Panc1 (cell line): Measurements from ENCODE around the gene MEA1. TPM values are rescaled to one million over a fixed set of nuclear protein-coding genes. Genes with fewer than 3 reads are reported as not detected.

ENCODE experiments used
- ATAC-seq: fragments of 200-7000 bp; cut with Tn5 transposase; 2 replicates; pipeline ENCODE4 v1.9.1; 2020; ENCODE audit warnings: mild to moderate bottlenecking, moderate library complexity
- BruUV-seq: library from RNA; stranded (reverse); fragments of 400-500 nt; replicated peaks from 2 replicates; lab custom pipeline; 2021; lab: Mats Ljungman, UMichigan
- CTCF ChIA-PET: fragments of 300-600 bp; sonication (Branson Sonifier 250); formaldehyde crosslinking; loops from one replicate; lab custom pipeline; 2022; ENCODE audit warnings: antibody characterized with exemption; lab: Charles Lee
- POLR2A ChIA-PET: fragments of 300-600 bp; sonication (Branson Sonifier 250); formaldehyde crosslinking; loops from one replicate; lab custom pipeline; 2022; ENCODE audit warnings: antibody characterized with exemption; lab: Charles Lee
- DNase-seq: peaks from one replicate; pipeline ENCODE4 v3.0.0-alpha.2; 2010; ENCODE audit warnings: low read depth, low spot score
- H3K27ac ChIP-seq: 2 replicates; pipeline ENCODE4 v1.5.1; 2011; ENCODE audit warnings: mild to moderate bottlenecking, low read length, inconsistent platforms
- H3K27me3 ChIP-seq: fragments of 200-500 bp; sonication (Bioruptor generic); 2 replicates; pipeline ENCODE4 v1.6.0; 2014; ENCODE audit warnings: low read length, inconsistent platforms; ENCODE audit not compliant: control insufficient read depth, insufficient read depth
- H3K36me3 ChIP-seq: fragments of 200-500 bp; sonication (Bioruptor generic); 2 replicates; pipeline ENCODE4 v1.5.1; 2014; ENCODE audit warnings: inconsistent platforms, mild to moderate bottlenecking, low read length, moderate library complexity; ENCODE audit not compliant: control insufficient read depth, insufficient read depth
- H3K4me1 ChIP-seq: 2 replicates; pipeline ENCODE4 v1.5.1; 2011; ENCODE audit warnings: inconsistent platforms, mild to moderate bottlenecking, low read length, moderate library complexity; ENCODE audit not compliant: control insufficient read depth, insufficient read depth
- H3K4me3 ChIP-seq, 2 experiments: 2 replicates each; pipeline ENCODE4 v1.5.1; 2011 to 2012; ENCODE audit warnings: low read depth in 2 of 2, low read length in 2 of 2, mild to moderate bottlenecking in 2 of 2, inconsistent platforms in 1 of 2, moderate library complexity in 1 of 2
- H3K9me3 ChIP-seq: fragments of 200-500 bp; sonication (Bioruptor generic); 2 replicates; pipeline ENCODE4 v1.5.1; 2014; ENCODE audit warnings: low read depth, mild to moderate bottlenecking, inconsistent platforms, low read length, moderate library complexity; ENCODE audit not compliant: control insufficient read depth, insufficient read depth
- POLR2AphosphoS5 ChIP-seq: IDR thresholded peaks from 2 replicates; pipeline ENCODE4 v1.6.1; 2012; ENCODE audit warnings: mild to moderate bottlenecking, low read depth, low read length, moderate library complexity
- SIN3A ChIP-seq: IDR thresholded peaks from 2 replicates; pipeline ENCODE4 v1.6.1; 2012; ENCODE audit warnings: low read depth, mild to moderate bottlenecking, low read length, moderate library complexity, borderline replicate concordance; ENCODE audit not compliant: insufficient read depth
- TCF7L2 ChIP-seq: IDR thresholded peaks from 2 replicates; pipeline ENCODE4 v1.6.1; 2011; ENCODE audit warnings: mild to moderate bottlenecking, low read depth, low read length, inconsistent platforms
- in situ Hi-C: cut with HindIII; loops from 2 replicates; pipeline ENCODE4 v1.10.0; 2016; ENCODE audit warnings: low sequenced_read_pairs, low pct_unique_long_range_greater_than_20kb
- intact Hi-C: fragments of 100-400 bp; cut with micrococcal nuclease; formaldehyde crosslinking; loops from one replicate; pipeline ENCODE4 v1.10.0; 2022; ENCODE audit not compliant: unreplicated experiment
- total RNA-seq: library from RNA; stranded (reverse); gene quantifications from one replicate; pipeline ENCODE4 v1.2.1, GENCODE V29; 2021; ENCODE audit not compliant: unreplicated experiment
- TF ChIP-seq, protein P1 (sequence below), 2 experiments: IDR thresholded peaks; 2 replicates each; pipeline ENCODE4 v1.6.1; 2011 to 2012; ENCODE audit warnings: low read depth in 2 of 2, control low read depth in 1 of 2, low read length in 1 of 2, mild to moderate bottlenecking in 1 of 2, moderate library complexity in 1 of 2; ENCODE audit not compliant: insufficient read depth in 1 of 2
- TF ChIP-seq, protein P2 (sequence below): fragments of 450-650 bp; IDR thresholded peaks from 2 replicates; pipeline ENCODE4 v1.5.1; 2017; ENCODE audit warnings: mild to moderate bottlenecking

The MEA1 gene
- total RNA-seq, 1 experiment from 2014 or later = 111 TPM

DNA sequence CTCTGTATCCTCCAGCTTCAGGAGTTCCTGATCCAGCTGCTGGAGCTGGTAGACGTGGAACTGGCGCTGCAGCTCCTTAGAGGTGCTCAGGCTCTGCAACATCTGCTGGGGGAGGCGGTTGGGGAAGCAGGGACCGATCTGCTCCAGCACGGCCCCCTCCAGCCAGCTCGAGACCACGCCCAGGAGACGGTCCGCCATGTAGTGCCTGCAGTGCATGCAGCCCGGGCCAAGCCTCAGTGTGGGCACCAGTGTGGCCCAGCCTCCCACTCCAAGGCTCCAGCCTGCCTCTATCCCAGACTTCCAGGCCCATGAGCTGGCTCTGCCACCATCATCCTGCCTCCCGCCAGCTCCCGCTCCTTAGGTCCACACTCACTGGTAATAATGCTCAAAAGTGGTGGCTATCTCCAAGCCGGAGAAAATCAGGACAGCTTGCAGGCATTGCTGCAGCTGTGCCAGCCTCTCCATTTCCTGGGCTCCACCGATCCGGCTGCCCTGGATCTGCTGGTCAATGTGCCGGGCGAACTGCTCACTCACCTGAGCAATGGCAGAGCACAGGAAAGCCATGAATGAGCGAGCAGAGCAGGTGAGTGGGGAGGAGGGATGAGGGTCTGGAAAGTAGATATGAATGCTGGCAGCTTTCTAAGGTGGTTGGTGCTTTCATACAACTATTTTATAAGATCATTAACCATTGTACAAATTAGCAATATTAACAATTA lies 27.0 kb upstream of the MEA1 start:
- ATAC-seq = no peak
- intact Hi-C loops = no loop called here

DNA sequence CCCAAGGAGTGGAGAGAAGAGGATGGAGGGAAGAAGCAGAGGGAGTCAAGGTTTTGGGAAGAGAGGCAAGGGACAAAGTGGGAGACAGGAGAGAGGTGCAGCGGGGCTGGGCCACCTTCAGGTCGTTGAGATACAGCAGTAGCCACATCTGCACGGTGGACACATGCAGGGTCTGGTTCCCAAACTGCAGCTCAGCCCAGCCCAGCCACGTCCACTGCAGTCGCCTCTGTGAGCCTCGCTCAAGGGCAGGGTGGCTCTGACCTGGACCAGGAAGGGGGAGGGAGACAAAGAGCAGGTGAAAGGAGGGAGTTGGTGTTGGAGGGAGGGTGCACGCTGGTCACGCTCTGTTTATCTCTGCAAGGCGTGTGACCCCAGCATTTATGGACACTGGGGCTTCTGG lies 25.0 kb upstream of the MEA1 start:
- no peaks in the 10 kb centered on the region; the same call in 1 of the 2 replicates for H3K36me3 ChIP-seq
- no peaks in the 10 kb centered on the region for H3K27me3 ChIP-seq
- peaks cover 3% of the 10 kb centered on the region; the same call in 1 of the 2 replicates for H3K4me1 ChIP-seq
- H3K9me3 ChIP-seq = no peaks in the 10 kb centered on the region
- DNase-seq (no peak), ATAC-seq (no peak)
- H3K4me3 ChIP-seq = no peak overlapping the region
- POLR2A ChIA-PET = no interaction called here
- CTCF ChIA-PET = no interaction called here
- no TSS peak for BruUV-seq
- TF ChIP-seq, protein P1, sequence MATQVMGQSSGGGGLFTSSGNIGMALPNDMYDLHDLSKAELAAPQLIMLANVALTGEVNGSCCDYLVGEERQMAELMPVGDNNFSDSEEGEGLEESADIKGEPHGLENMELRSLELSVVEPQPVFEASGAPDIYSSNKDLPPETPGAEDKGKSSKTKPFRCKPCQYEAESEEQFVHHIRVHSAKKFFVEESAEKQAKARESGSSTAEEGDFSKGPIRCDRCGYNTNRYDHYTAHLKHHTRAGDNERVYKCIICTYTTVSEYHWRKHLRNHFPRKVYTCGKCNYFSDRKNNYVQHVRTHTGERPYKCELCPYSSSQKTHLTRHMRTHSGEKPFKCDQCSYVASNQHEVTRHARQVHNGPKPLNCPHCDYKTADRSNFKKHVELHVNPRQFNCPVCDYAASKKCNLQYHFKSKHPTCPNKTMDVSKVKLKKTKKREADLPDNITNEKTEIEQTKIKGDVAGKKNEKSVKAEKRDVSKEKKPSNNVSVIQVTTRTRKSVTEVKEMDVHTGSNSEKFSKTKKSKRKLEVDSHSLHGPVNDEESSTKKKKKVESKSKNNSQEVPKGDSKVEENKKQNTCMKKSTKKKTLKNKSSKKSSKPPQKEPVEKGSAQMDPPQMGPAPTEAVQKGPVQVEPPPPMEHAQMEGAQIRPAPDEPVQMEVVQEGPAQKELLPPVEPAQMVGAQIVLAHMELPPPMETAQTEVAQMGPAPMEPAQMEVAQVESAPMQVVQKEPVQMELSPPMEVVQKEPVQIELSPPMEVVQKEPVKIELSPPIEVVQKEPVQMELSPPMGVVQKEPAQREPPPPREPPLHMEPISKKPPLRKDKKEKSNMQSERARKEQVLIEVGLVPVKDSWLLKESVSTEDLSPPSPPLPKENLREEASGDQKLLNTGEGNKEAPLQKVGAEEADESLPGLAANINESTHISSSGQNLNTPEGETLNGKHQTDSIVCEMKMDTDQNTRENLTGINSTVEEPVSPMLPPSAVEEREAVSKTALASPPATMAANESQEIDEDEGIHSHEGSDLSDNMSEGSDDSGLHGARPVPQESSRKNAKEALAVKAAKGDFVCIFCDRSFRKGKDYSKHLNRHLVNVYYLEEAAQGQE (IDR thresholded peaks at IDR 0.05; ENCODE audit: insufficient read depth in 1 of 2, low read depth in 2 of 2, low read length in 1 of 2) = no peak
- TF ChIP-seq POLR2AphosphoS5 (no peak), SIN3A (no peak), TCF7L2 (no peak)
- TF ChIP-seq, protein P2, sequence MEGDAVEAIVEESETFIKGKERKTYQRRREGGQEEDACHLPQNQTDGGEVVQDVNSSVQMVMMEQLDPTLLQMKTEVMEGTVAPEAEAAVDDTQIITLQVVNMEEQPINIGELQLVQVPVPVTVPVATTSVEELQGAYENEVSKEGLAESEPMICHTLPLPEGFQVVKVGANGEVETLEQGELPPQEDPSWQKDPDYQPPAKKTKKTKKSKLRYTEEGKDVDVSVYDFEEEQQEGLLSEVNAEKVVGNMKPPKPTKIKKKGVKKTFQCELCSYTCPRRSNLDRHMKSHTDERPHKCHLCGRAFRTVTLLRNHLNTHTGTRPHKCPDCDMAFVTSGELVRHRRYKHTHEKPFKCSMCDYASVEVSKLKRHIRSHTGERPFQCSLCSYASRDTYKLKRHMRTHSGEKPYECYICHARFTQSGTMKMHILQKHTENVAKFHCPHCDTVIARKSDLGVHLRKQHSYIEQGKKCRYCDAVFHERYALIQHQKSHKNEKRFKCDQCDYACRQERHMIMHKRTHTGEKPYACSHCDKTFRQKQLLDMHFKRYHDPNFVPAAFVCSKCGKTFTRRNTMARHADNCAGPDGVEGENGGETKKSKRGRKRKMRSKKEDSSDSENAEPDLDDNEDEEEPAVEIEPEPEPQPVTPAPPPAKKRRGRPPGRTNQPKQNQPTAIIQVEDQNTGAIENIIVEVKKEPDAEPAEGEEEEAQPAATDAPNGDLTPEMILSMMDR = no peak
- no peak overlapping the region for H3K27ac ChIP-seq
- intact Hi-C loops (no loop called here), in situ Hi-C loops (no loop called here)

More for the DNA sequence above, 27.0 kb upstream of the MEA1 start:
- H3K27ac ChIP-seq = no peak overlapping the region
- no peak for TF ChIP-seq SIN3A
- no peak for TF ChIP-seq TCF7L2
- TF ChIP-seq POLR2AphosphoS5 = no peak
- TF ChIP-seq, protein P1 (IDR thresholded peaks at IDR 0.05; ENCODE audit: insufficient read depth in 1 of 2, low read depth in 2 of 2, low read length in 1 of 2) = no peak
- CTCF ChIA-PET = no interaction called here
- no peak overlapping the region for H3K4me3 ChIP-seq
- peaks cover 3% of the 10 kb centered on the region; the same call in 1 of the 2 replicates for H3K4me1 ChIP-seq
- DNase-seq = no peak
- H3K9me3 ChIP-seq = no peaks in the 10 kb centered on the region
- H3K36me3 ChIP-seq = no peaks in the 10 kb centered on the region; the same call in 1 of the 2 replicates
- no peaks in the 10 kb centered on the region for H3K27me3 ChIP-seq
- BruUV-seq = no TSS peak
- in situ Hi-C loops = no loop called here
- POLR2A ChIA-PET = no interaction called here
